HG03457 (cell line): Measurements from ENCODE around the gene PIP5K1C.
"Not testable (repeated sequence)": the region's sequence is repeated elsewhere in the genome, so short reads cannot be mapped to it uniquely, and the experiment has no call there.

Experiments used
- ATAC-seq: cut with Tn5 transposase; IDR thresholded peaks from one replicate; pipeline ENCODE4 v1.9.1; 2021; ENCODE audit warnings: moderate number of reproducible peaks; ENCODE audit not compliant: unreplicated experiment

Gene PIP5K1C

DNA sequence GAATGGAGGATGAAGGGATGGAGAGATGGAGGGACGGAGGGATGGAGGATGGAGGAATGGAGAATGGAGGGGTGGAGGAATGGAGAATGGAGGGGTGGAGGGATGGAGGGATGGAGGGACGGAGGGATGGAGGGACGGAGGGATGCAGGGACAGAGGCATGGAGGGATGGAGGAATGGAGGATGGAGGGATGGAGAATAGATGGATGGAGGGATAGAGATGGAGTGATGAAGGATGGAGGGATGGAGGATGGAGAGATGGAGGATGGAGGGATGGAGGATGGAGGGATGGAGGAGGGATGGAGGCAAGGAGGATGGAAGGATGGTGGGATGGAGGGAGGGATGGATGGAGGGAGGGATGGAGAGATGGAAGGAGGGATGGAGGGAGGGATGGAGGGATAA is 22.1 kb downstream of the PIP5K1C start:
- ATAC-seq, result no peak

DNA sequence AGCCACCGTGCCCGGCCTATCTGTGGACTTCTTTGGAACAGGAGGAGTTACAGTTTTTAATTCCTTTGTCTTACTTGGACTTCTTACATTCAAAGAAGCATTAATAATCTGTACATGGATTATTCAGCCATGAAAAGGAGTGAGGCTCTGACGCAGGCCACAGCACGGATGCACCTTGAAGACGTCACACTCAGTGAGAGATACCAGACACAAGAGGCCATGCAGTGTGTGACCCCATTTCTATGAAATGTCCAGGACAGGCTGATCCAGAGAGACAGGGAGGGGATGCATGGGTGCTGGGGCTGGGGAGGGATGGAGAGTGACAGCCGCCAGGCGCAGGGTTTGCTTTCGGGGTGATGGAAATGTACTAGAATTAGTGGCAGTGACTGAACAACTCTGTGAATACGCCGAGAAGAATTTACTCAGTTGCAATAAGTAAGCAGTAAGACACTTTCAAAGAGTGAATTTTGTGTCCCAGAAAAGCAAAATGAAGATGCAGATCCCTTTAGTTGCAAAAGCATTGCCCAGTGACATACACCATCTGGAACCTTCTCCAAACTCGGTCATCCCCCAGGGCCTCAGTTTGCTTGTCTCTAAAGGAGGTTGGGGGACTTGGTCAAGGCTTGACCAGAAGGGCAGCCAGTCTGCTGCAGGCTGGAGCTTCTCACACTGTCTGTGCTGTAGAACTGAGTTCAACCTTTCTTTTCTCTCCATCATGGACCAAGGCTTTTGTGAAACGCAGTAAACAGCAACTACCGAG is 25.3 kb downstream of the PIP5K1C start:
- no peak for ATAC-seq

DNA sequence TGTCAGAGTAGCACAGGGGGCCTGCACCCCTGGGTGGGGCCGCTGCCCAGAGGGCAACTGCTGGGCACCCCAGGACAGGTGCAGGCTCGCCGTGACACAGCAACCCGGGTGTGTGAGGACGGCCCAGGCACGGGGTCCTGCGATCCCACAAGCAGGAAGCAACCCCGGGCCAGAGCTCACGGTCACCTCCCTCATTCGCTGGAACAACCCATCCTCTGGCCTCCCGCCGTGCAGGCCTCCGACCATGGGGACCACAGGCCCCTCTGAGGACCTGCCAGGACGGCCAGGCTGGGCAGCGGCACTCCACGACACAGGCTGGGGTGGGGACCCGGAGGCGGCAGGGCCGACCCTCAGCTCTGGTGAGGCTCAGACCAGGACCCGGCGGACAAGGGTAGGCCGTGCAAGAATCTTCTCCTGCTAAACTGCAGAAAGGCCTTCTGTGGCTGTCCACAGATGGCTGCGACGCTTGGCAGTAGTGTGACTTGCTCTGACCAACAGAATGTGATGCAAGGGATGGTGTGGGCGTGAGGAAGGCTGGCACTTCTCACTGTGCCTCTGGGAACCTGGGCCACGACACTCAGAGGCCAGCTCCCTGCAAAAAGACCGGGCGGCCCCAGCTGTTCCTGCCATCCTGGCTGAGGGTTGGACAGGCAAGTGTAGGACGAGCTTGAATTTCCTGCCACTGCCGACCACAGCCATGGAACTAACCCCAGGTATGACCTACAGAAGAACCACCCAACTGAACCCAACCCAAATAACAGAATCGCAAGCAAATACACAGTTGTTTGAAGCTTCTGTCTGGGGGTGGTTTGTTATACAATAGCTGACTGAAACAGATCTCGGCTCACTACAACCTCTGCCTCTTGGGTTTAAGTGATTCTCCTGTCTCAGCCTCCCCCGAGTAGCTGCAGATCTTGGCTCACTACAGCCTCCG is 26.5 kb downstream of the PIP5K1C start:
- ATAC-seq, result no peak

DNA sequence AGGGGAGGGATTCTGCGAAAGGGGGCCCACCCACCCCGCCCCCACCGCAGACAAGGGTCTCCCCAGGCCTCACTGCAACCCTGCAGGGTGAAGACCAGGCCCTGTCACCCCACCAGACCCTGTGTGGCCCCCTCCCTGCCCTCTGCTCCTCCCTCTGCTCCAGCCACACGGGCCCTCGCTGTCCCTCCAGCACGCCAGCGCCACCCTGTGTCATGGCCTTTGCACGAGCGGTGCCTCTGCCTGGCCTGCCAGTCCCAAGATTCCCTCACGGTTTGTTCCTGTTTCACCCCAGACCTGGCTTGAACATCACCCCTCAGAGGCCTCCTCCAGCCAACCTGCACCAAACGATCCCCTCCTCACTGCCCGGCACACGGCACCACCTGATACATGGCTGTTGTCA is 27.3 kb downstream of the PIP5K1C start:
- ATAC-seq, result no peak

DNA sequence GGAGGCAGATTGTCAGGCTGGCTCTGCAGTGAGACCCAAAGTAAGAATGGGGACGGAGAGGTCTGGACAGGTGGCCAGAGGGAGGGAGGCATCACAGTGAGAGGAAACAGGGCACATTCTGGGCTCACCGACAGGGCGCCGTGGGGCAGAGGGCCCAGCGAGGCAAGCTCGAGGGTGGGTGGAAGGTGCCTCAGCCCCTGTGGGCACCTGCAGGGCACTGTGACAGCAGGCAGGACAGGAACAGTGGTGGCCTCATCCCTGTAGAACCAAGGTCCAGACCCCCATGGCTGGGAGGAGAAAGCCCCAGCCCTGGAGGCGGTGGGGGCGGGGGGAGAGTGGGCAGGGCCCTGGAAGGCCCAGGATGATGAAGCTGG is 27.7 kb downstream of the PIP5K1C start:
- no peak for ATAC-seq

DNA sequence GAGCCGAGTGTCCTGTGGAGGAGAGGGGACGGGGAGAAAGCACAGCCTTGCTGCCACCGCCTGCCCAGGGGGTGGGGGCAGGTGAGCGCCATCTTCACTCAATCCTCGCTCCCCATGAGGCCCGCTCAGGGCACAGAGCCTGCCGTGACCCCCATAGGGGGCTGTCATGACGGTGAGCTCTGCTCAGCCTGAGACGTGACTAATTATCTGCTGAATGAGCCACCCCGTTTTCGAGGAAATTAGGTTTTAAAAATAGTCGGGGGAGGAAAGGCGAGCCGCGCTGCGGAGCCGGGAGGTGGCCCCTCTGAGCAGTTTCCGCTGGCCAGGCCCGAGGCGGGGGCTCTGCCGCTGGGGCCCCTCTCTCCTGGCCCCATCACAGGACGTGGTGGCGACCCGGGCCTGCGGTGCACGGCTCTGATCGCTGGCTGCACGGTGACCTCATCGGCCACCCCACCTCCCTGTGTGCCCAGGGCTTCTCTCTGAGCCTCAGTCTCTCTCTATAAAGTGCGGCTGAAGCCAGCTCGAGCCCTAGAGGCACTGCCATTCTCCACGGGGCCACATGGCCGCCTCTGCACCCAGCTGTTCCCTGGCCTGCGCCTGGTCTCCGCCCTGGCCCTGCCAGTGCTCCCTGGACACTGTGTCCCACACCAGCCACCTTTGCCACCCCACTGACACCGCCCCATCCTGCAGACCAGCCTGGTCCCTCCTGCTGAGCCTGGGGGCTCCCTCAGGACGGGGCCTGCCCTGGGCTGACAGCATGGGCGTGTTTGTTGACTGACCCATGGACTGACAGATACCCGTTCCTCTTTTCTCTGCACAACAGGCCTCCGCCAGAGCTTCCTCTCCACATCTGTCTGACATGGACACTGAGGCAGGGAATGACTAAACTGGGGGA is 28.3 kb downstream of the PIP5K1C start:
- no peak for ATAC-seq

DNA sequence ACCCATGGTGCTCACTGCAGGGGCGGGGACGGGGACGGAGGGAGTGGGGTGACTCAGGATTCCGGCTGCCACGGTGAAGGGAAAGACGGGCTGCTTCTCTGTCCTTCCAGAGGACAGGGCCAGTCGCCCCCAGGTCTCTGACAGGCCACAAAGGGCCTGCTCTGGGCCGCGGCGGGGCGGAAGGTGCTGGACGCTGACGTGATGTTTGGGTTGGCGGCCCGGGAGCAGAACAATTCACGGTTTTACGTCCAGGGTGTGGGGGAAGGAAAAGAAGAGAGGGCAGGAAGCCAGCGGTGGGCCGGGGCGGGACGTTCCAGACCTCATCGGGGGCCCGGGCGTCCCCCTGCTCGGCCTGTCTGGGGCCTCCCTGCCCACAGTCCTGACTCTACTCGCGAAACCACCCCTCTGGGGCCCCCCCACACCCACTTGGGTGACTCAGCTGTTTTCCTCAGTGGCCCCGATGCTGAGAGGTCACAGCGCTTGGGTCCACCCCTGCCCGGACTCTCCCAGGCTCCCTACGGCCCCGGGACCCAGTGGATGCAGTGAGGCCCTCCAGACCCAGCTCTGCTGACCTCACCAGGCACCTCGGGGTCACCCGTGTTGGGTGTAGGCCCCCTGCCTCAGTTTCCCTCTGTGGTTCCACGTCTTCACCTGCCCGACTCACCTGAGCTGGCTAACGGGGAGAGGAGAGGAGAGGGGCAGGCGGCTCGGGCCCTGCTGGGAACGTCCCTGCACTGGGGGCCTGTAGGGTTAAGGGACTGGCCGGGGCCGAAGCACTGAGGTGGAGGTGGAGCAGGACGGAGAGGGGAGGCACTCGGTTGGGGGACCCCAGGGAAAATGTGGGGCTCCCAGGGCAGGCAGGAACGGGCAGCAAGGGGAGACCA is 29.2 kb downstream of the PIP5K1C start:
- no peak for ATAC-seq

DNA sequence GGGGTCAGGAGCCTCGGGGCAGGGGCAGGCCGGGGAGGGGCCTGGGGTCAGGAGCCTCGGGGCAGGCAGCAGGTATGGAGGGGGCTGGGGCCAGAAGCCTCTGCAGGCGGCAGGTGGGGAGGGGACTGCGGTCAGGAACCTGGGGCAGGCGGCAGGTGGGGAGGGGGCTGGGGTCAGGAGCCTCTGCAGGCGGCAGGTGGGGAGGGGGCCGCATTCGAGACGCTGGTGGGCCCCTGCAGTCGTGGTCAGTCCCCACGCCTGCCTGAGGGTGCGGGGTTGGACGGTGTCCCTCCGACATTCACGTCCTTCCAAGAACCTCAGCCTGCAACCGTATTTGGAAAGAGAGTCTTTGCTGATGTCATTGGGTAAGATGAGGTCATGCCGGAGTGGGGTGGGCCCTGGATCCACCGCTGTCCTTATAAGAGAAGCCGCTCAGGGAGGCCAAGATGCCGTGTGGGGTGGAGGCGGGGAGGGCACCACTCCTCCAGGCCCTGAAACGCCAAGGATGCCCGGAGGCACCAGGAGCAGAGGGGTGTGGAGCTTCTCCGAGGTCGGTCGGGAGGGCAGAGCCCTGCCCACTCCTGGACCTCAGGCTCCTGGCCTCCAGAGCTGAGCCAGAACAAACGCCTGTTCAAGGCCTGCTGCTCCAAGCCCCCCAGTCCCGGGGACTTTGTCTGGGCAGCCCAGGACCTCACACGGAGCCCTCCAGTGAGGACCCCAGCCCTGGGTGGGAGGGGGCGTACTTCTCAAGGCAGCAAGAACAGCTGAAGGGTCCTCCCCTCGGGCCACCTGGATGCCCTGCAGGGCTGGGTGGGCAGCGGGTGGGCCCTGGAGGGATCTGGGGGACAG is 30.1 kb downstream of the PIP5K1C start:
- no peak for ATAC-seq

DNA sequence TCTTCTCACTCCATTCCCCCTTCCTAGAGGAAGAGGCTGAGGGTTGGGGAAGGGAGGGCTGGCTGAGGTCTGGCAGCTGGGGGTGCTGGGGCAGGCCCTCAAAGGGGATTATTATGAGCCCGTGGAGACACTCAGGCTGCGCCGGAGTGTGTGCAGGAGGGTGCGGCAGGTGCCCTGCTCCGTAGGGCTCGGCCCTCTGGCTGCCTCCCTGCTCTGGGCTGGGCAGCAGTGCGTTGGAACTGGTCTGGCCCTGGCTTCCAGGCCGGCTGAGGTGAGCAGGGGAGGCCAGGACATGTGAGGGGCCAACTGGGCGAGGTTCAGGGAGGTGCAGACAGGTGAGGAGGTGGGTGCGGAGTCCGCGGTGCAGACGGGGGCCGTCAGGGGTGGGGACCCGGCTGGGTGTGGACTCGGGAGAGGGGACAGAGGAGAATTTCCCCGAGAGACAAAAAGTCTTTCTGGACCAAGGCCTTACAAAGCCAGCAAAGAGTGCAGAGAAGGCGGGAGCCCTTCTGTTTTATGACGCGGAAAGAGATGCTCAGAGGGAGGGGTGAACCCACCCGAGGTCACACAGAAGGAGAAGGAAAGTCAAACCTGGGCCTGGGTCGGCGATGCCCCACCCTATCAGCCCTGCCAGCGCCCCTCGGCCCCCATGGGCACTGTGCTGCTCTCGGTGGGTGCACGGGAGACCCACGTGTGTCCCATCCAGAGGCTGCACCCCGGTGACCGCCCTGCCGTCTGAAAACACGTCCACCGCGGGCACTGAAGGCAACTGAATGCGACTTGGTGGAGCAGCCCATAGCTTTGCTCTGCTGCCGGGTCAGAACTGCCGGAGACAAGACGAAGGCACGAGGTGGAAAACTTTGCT is 31.0 kb downstream of the PIP5K1C start:
- no peak for ATAC-seq

DNA sequence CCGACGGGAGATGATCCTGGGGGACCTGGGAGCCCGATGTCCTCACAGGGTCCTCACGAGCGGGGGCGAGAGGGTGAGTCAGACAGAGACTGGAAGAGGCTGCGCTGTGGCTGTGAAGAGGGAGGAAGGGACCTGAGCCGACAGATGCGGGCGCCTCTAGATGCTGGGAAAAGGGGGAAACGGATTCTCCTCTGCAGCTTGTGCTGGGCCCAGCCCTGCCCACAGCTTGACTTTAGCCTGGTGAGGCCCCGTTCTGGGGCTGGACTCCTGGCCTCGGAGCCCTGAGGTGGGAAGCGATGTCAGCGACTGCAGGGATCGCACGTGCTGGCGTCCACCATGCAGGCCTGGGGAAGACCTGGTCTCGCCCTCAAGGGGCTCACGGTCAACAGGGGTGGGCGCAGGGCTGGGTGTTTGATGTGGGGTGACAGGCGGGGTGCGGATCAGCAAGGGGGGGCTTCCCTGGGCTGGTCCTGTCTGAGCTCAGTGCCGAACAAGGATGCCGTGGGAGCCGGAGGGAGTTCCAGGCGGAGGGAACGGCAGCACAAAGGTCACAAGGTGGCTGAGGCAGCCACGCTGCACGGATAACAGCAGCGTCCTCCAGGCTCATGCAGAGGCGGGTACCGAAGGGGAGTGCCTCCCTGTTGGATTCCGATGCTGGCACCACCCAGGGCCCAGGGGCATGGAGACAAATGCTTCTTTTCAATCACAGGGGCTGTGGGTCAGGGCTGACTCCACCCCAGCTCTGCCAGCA is 31.8 kb downstream of the PIP5K1C start:
- no peak for ATAC-seq

DNA sequence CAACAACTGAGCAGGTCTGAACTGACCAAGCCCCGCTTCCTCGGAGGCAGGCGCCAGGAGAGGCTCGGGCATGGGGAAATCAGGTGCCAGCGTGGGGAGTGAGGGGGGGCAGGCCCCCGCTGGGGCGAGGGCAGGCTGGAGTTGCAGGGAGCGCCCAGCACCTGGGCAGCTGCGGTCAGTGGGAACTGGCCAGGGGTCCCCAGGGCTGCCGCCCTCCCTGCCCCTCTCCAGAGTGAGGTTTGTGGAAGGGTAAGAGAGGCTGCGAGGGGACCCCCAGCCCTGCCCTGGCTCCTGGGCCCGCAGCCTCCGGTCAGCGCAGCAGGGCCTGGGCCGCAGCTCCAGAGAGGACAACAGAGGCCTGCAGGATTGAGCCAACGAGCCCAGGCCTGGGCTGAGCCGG is 32.5 kb downstream of the PIP5K1C start:
- no peak for ATAC-seq

DNA sequence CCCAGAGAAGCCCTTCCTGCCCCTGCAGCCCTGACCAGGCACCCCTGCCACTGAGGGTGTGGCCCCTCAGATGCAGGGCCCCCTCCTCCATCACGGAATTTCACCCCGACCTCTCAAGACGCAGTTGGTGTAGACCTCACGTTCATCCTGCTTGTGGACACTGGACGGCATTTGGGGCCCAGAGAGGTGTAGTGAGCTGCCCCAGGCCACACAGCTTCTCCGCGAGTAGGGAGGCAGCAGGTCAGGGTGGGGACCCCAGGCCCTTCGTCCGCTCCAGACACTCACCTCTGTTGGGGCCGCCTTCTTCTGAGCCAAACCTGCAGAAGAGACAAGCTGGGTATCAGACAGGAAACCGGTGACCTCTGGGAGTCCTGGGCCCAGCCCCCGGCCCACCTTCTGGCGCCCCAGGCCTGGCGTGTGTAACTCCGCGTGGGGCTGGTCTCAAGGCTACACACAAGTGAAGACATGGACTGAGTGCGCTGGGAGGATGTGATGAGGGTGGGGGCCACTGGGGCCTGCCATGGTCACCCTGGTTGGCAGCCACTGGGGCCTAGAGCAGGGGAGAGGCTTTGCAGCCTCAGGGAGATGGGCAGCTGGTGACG is 33.1 kb downstream of the PIP5K1C start:
- no peak for ATAC-seq

DNA sequence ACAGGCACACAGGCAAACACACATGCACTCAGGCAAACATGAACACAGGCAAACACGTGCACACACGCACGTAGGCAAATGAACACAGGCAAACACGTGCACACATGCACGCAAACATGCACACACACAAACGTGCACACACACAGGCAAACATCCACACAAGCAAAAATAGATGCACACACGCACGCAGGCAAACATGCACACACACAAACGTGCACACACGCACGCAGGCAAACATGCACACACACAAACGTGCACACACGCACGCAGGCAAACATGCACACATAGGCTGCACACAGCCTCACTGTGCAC is 33.8 kb downstream of the PIP5K1C start:
- ATAC-seq, result not testable (repeated sequence)

DNA sequence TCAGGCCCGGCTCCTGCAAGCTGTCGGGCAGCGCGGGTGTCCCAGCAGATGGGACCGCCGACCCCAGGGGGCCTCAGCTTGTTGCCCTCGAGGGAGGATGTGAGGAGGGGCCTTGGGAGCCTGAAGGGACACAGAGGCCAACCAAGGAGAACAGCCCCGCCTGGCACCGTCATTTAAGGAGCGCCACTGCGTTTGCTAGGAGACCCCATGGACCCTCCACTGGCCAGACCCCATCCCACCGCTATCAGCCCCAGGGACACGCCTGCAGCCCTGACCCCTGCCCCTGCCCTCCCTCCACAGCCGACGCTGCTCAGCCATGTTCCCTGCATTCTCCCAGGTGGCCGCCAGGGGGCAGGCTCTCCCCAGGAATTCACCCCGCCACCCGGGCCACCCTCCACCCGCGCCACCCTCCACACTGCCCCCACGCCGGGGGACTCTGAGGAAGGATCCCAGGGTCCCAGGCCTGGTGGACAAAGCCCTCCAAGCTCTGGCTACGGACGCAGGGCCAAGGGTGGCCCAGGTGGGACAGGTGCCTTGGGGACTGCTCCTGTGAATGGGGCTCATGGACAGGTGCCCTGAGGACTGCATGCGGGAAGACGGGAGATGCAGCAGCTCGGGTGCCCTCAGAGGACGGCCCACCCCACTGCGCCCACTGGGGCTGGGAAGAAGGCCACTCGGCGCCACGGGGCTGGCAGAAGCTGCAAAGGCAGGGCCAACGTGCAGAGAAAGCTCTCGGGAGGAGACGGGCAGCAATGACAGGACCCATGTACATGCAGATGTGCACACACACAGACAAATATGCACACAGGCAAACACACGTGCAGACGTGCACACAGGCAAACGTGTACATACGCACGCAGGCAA is 34.4 kb downstream of the PIP5K1C start:
- ATAC-seq, result no peak

DNA sequence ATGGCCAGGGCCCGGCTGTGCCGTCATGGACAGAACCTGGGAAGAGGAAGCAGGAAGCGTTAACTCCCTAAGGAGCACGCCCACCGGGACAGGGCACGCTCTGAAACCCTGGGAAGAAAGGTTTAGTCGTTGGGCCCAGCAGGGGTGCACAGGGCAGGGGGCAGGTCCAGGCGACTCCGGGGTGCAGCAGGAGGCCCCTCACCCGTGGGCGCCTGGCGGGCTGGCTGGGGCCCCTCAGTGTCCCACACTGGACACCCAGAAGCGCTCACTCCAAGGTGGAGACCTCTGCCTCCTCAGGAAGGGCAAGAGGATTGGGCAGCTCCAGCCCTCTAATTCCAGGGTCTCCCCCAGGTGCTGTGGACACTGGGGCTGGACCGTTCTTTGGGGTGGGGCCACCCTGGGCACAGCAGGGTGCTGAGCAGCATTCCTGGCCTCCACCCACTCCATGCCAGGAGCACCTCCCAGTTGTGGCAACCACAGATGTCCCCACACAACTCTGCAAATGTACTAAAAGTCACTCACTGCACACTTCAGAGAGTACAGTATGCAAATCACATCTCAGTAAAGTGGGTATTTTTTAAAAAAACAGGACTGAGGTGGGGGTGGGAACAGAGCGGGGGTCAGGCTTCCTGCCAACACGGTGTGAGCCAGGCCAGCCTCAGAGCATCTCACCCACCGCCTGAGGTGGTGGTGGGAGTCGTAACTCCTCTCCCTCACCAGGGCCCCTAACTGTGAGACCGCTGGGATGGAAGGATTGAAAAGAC is 35.2 kb downstream of the PIP5K1C start:
- no peak for ATAC-seq

DNA sequence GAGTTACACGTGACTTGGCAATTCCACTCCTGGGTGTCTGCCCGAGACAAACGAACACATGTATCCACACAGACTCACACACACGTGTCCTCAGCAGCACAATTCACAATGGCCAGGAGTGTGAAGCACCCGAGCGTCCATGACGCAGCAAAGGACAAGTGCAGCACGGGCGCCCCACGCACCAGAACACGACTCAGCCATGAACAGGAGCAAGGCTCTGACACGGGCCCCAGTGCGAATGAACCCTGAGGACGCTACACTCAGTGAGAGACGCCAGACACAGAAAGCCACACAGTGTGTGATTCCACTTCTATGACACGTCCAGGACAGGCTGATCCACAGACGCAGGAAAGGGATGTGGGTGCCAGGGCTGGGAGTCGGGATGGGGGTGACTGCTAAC is 36.4 kb downstream of the PIP5K1C start:
- ATAC-seq, result no peak
